GM12872 (cell line): Measurements from ENCODE around the gene TTC1.

Experiments used
- TF ChIP-seq, protein P1 (sequence below): IDR thresholded peaks from 3 replicates; pipeline ENCODE4 v1.5.1; 2011; ENCODE audit warnings: low read depth, mild to moderate bottlenecking, low read length, moderate library complexity; ENCODE audit not compliant: insufficient read depth

Gene TTC1

DNA sequence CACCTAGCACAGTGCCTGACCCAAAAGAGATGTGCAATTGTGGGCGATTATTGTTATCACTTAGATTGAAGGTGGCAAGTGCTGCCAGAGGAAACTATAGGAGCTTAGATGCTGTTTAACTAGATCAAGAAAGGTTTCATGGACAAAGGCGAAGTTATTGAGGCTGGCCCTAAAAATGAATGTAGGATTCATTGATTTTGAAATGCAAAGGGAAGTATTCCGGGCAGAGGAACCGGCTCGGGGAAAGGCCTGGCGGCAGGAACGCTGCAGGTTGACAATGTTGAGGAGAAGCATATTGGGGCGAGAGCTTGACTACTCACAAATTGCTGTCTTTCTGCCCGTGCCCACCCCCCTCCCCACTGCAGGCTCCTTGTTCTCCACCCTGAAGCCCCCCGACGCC lies 37.4 kb upstream of the TTC1 start:
- TF ChIP-seq, protein P1, sequence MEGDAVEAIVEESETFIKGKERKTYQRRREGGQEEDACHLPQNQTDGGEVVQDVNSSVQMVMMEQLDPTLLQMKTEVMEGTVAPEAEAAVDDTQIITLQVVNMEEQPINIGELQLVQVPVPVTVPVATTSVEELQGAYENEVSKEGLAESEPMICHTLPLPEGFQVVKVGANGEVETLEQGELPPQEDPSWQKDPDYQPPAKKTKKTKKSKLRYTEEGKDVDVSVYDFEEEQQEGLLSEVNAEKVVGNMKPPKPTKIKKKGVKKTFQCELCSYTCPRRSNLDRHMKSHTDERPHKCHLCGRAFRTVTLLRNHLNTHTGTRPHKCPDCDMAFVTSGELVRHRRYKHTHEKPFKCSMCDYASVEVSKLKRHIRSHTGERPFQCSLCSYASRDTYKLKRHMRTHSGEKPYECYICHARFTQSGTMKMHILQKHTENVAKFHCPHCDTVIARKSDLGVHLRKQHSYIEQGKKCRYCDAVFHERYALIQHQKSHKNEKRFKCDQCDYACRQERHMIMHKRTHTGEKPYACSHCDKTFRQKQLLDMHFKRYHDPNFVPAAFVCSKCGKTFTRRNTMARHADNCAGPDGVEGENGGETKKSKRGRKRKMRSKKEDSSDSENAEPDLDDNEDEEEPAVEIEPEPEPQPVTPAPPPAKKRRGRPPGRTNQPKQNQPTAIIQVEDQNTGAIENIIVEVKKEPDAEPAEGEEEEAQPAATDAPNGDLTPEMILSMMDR = no peak

DNA sequence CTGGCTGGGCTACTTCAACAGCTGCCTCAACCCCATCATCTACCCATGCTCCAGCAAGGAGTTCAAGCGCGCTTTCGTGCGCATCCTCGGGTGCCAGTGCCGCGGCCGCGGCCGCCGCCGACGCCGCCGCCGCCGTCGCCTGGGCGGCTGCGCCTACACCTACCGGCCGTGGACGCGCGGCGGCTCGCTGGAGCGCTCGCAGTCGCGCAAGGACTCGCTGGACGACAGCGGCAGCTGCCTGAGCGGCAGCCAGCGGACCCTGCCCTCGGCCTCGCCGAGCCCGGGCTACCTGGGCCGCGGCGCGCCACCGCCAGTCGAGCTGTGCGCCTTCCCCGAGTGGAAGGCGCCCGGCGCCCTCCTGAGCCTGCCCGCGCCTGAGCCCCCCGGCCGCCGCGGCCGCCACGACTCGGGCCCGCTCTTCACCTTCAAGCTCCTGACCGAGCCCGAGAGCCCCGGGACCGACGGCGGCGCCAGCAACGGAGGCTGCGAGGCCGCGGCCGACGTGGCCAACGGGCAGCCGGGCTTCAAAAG lies 36.9 kb upstream of the TTC1 start:
- TF ChIP-seq, protein P1 = no peak

DNA sequence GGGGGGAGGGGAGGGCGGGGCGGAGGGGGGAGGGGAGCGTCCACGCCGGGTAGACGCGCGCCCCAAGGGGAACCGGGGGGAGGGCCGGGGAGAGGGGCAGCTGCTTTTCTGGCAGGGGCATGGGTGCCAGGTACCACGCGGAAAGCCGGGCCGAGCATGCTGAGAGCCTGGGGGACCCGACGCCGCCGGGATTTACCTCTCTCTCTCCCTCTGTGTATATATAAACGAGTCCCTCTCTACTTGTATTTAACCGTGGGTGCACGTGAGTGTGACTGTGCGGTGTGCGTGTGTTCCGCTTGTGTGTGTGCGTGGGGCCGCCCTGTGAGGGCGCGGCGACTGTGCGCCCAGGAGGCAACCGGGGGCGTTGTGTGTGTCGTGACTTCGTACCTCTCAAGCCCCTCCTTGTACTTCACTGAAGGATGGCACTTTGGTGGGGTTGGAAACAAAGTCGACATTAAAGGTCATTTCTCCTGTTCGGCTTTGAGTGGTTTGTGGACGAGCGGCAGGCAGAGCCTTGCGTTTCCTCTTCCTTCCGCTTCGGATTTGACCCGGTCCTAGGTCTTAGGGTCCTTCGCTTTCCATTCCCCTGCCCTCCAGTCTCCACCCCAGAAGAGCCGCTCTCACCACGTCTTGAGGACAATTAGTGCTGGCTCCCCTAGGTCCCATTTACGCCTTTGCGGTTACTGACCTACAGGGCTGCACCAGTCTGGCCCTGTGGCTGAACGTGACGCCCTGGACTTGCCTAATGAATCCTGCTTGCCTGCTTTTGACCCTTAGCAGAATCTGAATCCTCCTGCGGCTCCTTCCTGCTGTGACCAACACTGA lies 36.2 kb upstream of the TTC1 start:
- TF ChIP-seq, protein P1 = no peak

DNA sequence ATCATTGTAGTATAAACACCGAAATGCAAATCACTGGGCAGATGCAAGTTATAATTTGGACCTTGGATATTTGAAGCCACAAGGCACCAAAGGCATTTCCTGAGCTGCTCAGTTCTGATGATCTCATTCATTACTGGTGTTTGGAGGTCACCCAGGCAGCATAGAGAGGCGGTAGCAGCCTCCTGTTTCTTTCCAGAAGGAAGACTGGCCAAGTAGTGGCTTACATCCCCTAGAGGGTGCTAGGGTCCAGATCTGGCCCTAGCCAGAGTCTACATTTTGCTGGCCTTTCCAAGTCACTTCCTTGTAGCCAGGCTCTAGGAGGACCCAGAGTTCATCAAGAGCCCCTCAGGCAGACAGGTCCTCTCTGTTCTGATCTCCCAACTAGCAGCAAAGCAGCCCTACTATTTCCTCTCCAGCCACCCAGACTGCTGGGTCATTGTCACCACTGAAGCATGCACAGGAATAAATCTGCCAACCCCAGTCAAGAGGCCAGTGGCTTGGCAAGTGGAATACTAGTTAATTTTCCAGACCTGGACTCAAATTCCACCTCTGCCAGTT lies 33.4 kb upstream of the TTC1 start:
- TF ChIP-seq, protein P1 = no peak

DNA sequence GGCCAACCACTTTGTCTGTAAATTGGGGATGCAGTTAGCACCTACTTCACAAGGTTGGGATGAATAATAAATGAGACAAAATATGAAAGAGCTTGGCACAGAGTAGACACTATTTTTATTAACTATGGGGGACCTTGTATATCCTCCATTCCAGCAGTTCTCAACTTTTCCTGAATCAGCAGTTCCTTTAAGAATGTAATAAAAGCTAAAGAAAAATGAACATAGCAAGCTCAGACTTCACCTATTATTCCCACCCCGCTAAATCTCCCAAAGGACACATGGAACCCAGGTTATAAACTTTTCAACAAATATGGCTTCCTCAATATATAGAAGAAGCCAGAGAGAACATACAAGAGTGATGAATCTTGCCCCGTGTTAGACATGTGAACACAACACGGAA lies 32.0 kb upstream of the TTC1 start:
- TF ChIP-seq, protein P1 = no peak

DNA sequence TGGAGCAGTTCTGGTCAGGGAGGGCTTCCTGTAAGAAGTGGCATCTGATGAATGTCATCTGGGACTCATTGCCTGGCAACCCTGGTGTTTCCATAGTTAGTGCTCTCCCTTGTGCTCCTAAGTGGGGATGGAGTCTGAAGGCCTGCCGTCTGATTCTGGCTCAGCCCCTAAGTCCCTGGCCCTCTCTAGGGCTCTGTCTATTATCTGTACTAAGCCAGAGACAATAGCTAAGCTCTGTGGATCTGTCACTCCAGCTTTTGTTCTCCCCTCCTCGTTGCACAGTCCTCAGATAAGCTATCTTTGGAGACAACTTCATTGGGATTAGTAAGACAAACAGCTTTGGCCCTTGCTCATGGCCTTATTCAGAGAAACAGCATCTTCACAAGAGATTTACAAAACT lies 30.6 kb upstream of the TTC1 start:
- TF ChIP-seq, protein P1 = no peak

DNA sequence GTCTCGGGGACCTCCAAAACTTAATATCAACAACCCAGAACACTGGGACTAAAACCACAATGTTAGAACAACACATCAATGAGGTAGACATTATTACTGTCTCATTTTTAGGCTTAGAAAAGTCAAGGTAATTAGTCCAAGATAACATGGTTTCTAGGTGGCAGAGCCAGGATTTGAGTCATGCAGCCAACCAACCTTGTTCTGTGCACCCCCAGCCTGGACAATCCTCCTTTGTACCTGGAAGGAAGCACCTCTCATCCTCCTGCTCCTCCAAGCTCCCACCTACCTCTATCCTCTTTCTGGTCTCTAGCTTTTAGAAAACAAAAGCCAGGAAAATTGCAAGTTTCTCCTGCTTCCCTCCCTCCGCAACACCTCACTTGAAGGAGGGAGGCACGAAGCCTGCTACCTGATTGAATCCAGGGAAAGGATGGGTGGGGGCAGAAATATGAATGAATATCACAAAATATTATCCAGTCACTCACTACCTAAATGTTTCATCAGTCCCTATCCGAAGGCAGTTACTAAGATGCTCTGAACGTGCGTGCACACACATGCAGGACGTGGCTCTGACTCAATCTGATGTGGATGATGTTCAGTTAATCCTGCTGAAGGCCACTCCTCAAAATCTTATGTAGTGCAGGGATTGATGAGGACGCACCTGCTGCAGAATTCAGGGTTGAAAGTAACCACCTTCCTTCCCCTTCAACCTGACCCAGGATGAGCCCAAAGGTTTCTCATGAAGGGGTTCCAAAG lies 26.3 kb upstream of the TTC1 start:
- TF ChIP-seq, protein P1 = no peak
